ENCODE measurements around the gene CIDEA.

The CIDEA gene

DNA sequence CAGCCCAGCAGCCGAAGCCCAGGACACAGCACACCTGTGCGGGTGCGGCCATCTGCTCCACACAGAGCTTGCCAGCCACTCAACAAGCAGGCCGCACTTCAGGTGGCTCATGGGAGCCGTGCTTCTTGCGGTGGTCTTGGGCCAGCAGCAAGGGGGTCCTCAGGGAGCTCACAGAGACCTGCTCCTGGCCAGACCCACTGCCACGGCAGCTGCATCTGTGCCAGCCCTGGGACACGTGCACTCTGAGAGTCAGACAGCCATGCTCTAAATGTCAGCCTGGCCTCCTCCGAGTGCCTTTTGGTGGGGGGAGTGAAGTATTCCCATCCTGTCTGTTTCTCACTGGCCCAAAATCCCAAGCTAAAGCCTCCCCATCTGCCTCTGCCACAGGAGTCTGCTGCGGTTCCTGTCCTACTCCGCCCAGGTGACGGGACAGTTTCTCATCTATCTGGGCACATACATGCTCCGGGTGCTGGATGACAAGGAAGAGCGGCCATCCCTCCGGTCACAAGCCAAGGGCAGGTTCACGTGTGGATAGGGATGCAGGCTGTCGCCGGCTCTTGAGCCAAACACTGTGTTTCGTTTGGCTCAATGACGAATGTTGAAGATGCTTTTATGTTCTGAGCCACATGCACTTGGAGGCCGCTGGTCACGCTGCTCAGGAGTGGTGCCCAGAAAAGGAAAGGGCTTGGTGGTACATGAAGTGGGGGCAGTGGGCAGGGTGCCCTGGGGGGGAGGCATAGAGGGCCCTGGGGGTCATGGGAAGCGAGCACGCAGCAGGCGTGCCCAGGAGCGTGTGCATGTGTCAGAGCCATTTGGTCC lies 22.8 kb downstream of the CIDEA start:
- DNase-seq, result no peak

DNA sequence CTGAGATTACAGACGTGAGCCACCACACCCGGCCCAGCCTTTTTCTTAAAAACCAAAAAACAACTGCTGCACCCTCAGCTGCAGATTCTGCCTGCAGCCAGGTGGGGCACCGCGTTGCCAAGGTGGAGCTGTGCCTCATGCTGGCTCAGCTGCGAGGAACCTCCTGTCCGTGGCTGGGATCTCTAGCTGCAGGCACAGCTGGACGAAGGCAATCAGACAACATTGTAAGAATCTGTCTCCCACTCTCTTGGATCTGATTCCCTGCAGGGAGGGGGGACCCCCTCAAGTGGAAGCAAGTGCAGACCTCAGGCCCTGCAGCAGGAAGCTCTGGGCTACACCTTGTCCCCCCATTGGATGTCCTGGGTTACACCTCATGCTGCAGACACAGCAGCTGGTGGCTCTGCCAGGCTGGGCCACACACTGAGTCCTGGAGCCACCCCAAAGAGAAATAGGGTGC lies 24.1 kb downstream of the CIDEA start:
- no peak for DNase-seq

DNA sequence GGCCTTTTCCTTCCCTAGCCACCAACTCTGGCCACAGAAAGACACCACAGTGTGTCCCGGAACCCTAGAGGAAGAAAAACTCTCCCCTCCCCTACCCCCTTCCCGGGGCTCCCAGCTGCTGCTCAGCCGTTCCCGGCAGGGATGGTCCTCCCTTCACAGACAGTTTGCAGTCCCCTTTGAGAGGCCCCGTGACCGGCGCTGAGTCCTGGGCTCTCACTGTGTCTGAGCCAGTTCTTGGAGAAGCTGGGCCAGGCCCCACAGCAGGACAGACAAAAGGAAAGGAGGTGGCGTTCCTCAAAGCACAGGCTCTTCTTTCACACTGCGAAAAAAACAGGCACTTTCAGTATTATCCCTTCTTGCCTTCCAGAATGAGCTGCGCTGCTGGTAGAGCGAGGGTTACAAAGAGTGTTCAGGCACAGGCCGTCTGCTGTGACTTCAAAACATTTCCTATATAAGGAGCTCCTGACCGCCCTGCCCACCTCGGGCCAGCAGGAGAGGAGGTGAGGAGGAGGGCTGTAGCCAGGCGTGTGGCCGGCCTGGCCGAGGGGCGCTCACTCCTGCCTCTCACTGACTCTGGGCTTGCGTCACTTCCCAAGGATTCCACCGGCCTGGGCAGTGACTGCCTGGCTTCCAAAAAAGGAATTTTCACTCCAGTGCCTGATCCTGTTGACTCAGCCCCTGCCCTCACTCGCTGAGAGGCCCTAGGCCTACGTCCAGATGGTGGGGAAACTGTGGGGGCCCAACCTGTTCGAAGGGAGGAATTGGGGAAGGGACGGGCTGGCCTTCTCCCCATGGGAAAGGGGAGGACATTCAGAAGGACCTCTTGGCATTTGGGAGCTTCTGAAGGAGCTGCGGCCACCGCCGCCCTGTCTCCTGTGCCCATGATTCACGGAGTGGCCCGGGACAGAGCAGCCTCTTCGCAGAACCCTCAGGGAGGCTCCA lies 24.9 kb downstream of the CIDEA start:
- no peak for DNase-seq

DNA sequence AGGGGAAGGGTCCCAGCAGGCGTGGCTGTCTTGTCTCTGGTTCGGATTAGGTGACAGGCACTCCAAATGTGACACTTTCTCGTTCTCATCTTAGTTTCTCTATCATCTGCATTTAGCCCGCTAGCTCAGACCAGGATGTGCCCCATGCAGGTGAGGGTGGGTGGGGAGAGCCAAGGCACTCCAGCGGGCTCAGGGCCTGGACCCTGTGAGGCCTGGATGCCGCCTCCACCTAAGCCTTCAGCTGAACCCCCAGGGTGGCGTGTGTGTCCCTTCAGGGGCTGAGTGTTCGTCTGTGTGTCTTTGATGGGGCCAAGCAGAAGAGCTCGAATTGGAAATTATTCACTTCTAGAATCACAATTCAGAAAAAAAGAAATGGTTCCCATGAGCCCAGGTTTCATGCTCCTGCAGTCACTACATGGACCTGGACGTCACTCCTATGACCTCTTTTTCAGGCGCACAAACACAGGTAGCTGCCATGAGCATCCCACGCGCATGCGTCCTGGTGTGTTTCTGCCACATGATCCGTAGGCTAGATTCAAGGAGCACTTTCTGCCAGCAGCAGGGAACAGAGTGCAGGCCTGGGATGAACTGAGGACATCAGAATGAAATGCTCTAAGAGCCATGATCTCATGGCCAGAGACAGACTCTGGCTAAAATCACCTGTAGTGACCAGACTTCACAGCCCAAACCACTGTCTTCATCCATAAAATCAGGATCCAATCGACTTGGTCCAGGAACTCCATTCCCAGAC lies 25.8 kb downstream of the CIDEA start:
- DNase-seq, result no peak

DNA sequence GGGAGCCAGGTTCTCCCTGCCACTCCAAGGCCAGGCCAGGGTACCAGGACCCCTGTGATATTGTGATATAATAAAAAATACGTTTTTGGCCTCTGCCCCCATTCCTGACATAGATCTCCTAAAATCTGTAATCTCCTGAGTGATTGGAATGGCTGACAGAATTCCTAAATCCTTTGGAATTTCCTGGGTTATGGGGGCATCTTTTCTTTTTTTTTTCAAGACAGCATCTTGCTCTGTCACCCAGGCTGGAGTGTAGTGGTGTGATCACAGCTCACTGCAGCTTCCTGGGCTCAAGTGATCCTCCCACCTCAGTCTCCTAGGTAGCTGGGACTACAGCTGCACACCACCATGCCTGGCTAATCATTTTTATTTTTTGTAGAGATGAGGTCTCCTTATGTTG lies 27.7 kb downstream of the CIDEA start:
- DNase-seq, result no peak

DNA sequence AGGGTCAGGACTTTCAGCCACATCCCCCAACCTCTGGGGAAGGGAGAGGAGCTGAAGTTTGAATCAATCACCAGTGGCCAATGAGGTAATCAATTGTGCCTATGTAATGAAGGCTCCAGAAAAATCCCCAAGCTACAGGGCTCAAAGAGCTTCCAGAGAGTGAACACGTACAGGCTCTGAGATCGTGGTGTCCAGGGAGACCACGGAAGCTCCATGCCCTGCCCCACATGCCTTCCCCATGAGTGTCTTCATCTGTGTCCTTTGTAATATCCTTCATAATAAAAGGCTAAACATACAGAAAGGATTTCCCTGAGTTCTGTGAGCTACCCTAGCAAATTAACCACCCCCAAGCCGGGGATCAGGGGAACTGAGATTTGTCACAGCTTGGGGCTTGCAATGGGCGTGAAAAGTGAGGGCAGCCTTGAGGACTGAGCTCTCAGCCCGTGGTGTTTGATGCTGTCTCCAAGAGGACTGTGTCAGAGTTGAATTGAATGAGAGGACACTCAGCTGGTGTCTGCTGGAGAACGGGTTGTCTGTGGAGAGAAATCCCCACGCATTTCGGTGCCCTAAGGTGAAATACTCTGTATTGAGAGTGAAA lies 28.4 kb downstream of the CIDEA start:
- DNase-seq, result no peak

DNA sequence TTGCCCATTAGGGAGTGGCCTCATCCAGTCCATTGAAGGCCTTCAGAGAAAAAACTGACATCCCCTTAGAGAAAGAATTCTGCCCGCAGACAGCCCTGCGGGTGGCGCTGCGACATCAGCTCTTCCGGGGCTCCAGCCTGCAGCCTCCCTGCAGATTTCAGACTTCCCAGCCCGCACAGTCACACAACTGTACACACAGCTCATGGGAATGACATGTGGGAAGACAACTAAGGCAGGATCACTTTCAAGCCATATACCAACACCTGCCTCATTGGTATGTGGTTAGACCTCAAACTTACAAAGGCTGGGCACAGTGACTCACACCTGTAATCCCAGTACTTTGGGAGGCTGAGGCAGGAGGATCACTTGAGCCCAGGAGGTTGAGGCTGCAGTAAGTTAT lies 29.1 kb downstream of the CIDEA start:
- DNase-seq, result no peak

DNA sequence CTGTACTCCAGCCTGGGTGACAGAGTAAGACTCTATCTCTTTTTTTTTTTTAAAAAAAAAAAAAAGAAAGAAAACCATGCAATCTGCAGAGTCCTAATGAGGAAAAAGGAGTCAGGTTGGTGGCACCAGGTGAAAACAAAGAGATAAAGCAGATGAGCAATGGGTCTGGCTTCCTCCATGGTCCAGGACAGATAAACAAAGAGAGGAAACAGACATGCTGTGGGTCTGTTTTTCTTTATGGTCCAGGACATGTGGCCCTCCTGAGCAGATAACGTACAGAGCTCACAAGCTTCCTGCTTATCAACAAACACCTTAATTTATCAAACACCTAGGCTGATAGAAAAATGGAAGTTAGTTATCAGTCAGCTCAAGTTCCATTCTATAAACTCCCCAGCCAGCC lies 29.5 kb downstream of the CIDEA start:
- no peak for DNase-seq

DNA sequence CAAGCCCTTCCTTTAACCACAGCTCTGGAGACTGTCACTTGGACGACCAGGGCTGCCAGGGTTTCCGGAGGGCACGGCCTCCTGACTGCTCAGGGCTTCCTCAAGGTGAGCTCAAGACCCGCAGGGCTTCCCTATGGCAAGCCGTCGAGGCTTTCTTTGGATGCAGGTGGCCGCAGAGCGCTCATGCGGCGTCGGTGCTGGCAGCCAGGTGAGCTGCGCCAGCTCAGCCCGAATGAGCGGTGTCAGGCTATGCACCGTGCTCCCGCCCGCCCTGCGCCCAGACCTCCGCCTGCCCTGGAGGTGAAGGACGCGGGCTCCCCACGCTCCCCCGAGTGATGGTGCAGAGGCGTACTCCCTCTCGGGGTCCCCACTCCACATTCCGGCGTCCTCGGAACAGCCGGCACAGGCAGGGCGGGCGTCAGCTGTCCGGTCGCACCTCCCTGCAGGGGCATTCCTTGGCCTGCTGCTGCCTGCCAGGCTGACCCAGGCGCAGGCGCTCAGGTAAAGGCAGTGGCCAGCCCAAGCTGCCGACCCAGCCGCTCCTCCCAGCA lies 33.0 kb downstream of the CIDEA start:
- no peak for DNase-seq

DNA sequence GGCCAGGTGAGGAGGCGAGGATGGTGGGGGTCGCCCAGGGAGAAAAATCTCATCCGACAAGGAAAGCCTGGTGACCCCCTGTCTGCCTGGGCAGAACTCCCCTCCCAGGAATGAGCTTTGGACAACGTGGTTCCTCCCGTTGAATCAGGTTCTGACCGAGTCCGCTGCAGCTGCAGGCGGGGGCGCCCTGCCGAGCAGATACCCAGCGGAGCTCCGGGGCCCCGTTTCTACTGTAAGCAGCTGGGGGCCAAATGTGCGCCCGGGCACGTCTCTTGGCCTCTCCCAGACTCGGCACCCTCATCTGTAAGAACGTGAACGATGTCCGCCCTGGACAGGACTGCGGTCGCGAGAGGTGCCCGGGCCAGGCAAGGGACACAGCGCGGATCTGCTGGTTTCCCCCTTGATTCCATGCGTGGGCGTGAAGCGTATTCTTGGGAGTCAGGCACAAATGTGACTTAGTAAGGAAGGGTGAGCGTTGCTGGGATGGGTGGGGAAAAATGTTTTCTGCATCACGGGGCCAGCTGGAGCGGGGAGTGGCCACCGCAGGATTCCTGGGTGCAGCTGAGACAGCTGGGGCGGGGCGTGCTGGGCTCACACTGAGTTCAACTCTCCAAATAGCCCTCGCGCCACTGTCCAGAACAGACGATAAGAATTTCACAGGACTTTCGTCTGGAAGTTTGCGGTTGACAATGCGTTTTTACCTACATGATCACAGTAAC lies 33.7 kb downstream of the CIDEA start:
- DNase-seq, result peak in 1 of 2 donors; percentile 8

DNA sequence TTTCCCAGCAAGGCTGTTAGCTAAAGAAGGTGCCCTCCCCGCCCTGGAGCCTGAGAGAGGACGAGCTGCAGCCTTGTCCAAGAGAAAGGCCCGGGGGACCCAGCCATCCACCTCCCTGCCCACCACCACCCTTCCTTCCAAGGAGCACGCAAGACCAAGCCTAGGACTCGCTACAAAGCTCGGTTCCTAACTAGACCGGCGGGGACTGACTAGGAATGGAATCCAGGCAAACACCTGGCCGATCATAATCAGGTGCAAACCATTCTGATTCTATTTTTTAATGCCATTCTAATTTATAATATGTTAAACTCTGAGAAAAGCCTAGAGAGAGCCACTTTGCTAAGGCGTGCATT lies 34.2 kb downstream of the CIDEA start:
- no peak for DNase-seq

DNA sequence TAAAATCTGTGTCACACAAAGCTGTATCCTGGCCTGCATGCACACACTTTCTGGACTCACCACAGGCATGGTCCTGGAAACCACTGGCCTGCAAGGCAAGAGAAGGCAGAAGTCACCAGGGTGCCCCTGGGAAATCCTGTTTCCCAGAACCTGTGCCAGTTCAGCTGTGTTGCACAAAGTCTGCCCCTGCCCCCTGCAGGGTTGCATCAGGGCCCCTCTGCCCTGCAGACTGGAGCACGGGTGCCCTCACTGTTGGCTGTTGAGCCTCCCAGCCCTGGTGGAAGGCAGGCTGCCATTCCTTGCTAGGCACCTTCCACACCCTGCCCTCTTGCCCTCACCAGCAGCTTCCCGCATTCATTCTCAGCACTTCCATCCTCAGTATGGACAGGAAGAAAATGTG lies 35.9 kb downstream of the CIDEA start:
- no peak for DNase-seq

DNA sequence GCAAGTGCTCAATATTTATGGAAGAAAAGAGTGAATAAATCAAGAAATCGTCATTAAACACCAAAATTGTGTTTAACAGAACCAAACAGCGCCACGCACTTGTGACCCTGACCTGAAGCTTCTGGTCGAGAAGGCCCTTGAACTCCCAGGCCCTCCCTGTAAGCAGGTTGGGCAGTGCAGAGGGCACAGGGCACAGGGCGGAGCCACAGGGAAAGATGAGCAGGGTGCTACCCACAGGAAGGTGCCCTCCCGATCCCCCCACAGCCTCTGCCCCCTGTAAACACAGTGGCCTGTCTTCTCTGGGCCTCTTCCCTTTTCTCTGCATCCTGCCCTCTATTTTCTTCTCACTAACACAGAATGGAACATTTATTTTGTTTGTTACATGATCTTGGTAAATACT lies 37.0 kb downstream of the CIDEA start:
- DNase-seq, result no peak

DNA sequence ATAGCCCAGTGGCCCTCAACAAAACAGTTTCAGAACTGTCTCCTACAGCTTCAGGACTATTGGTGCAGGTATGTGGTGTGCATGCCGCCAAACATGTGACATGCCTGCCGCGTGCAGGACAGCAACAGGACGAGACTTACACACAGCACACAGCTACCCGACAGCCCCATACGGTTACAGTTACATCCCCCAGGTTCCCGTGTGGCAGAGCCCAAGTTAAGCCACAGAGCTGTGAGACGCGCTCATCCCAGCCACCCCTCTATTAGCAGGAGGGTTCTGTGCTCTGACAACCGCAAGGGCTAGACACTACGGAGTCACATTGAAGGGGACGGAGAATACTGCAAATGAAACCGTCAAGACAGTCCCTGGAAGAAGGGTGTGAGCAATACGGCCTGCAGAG lies 37.5 kb downstream of the CIDEA start:
- DNase-seq, result no peak

DNA sequence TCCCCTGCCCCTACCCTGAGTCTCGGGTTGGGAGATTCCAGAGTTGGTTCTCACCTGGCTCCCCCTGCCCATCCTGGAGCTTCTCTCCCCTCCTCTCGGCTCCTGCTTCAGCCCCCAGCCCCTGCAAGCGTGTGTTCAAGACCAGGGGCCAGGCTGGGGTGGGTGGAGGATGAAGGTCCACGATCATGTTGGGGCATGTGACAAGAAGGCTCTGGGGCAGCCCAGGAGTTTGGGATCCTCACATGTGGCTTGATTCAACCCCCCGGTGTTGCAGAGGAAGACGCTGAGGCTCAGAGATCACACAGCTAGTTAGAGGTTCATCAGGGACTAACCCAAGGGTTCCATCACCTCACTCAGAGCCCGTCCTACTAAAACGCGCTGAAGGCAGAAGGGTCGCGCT lies 39.7 kb downstream of the CIDEA start:
- no peak for DNase-seq

DNA sequence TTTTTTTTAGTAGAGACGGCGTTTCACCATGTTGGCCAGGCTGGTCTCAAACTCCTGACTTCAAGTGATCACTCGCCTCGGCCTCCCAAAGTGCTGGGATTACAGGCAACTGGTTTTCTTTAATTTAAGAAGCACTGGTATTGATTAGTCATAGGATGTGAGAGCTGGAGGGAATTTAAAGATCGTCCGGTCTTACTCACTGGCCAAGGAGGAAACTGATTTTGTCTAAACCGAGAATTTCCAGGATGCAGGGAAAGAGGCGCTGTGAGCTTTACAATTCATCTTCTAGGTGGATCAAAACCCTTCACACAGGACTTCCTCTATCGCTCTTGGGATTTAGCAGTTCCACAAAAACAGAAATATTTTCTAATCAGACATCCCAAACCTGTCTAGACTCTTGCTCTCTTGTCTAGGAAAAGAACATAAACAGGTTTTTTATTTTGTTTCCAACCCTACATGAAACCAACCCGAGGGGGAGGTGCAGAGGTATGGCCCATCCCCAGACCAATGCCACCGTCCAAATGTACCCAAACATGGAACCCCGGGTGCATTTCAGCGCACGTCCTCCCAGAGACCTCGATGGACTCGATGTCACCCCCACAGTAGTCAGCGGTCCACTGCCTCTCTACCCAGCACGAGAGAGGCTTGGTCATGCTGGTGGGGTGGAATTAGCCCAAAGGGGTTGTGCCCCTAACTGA lies 41.4 kb downstream of the CIDEA start:
- no peak for DNase-seq

DNA sequence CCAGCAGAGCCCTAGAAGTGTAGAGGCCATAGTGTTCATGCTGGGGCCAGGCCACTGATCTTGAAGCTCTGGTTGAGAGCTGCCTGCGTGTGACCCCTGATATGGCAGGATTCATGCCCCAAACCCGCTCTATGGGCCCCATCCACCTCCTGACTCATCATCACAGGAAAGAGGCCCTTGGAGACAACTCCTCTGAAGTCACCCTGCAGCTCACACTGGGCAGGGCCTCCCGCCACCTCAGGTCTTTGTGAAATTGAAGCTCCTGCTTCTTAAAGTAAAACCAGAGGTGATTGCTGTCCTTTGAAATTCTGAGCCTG lies 41.9 kb downstream of the CIDEA start:
- DNase-seq, result no peak

DNA sequence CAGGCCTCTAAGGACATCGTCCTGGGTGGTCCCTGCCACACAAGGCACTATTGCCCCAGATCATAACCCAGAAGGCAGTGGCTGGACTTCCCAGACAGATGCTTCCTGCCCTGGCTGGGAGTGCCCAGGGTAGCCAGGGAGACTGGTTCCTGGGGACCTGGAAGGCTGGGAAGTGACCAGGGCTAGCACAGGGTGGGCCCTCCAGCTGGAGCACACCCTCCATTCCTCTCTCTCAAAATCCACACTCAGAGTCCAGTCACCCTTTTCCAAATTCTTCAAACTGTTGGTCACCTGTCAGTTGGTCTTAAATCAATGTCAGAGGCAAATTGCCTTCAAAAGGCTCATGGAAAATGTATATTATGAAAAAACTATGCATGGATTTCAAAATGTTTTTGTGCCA lies 42.3 kb downstream of the CIDEA start:
- no peak for DNase-seq

DNA sequence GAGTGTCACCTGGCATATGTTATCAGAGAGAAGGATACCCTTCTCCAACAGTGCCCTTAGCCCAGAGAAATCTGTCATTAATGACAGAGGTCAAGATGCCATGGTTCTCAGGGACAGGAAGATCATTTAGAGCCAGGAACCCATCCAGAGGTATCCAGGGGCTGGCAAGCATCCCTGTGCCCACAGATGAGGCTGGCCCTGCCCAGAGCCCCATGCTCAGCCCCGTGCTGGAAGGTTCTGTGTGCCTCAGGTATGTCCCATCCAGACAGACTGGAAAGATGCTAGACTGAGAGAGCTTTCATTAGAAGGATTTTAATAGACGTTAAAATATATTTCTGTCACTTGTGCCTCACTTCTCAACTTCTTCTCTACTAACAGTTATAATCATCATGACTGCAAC lies 45.7 kb downstream of the CIDEA start:
- no peak for DNase-seq

DNA sequence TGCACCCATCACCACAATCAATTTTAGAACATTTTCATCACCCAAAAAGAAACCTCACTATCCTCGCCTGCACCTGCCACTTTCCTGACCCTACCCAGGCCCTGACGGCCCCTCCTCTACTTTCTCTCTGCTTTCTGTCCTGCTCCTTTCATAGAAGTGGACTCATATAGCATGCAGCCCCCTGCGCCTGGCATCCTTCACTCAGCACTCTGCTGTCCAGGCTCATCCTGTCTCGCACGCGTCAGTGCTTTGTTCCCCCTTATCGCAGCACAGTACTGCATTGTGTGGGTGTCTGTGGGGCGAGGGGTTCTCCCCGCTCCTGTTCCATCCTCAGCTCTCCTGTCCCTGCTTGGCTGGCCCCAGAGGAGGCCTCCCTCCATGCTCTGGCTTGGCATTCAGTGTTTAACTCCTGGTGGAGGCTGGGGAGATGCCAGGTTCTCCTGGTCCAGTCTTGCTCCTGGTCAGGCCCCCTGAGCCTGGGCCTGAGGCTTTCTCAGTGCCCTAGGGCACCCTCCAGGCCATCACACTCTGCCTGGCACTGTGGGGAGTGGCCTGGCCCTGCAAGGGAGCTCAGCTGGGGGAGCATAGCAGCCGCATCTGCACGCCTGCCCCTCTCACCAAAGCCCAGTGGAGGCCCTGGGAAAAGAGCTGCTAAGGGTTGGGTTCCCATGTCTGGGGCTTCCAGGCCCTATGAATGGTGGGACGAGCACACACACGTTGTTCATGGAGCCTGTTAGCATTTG lies 47.3 kb downstream of the CIDEA start:
- DNase-seq, result no peak

Measured in stimulated activated CD4-positive, alpha-beta T cell treated with anti-CD3 and anti-CD28 coated beads, Interleukin-2, amount 100 ng/mL, for 24 hours (primary cell).